ENCODE measurements around the gene DES. TPM values are rescaled to one million over a fixed set of nuclear protein-coding genes. Genes with fewer than 3 reads are reported as not detected.

DES gene
- total and polyA plus RNA-seq, 2 of the 13 experiments (the other 11 are each of a cell fraction or from before 2014, with no cell fraction given): not detected

Other genes with a start within 250 kb of the DES start
- gene SLC23A3, start 248.3 kb upstream of the DES start, total RNA-seq (2016; rRNA removed; fragmentation: Illumina TruSeq; extraction: Trizol): 0.38 TPM in 1 of 2 replicates, not detected in the other
- 0.78 and 2.1 TPM in 2 replicates for gene SLC23A3, start 248.3 kb upstream of the DES start, polyA plus RNA-seq (2011; rRNA removed)
- gene CNPPD1, start 241.5 kb upstream of the DES start, total RNA-seq (2016; rRNA removed; fragmentation: Illumina TruSeq; extraction: Trizol): 24.8 and 35.5 TPM in 2 replicates
- 49.4 and 60.7 TPM in 2 replicates for gene CNPPD1, start 241.5 kb upstream of the DES start, polyA plus RNA-seq (2011; rRNA removed)
- 59.7 and 86.0 TPM in 2 replicates for gene RETREG2, start 240.1 kb upstream of the DES start, total RNA-seq (2016; rRNA removed; fragmentation: Illumina TruSeq; extraction: Trizol)
- 134 and 137 TPM in 2 replicates for gene RETREG2, start 240.1 kb upstream of the DES start, polyA plus RNA-seq (2011; rRNA removed)
- gene ZFAND2B, start 211.6 kb upstream of the DES start, total RNA-seq (2016; rRNA removed; fragmentation: Illumina TruSeq; extraction: Trizol): 39.4 and 53.3 TPM in 2 replicates
- 115 and 139 TPM in 2 replicates for gene ZFAND2B, start 211.6 kb upstream of the DES start, polyA plus RNA-seq (2011; rRNA removed)
- gene ABCB6, start 199.4 kb upstream of the DES start, total RNA-seq (2016; rRNA removed; fragmentation: Illumina TruSeq; extraction: Trizol): 51.3 and 137 TPM in 2 replicates
- 91.1 and 106 TPM in 2 replicates for gene ABCB6, start 199.4 kb upstream of the DES start, polyA plus RNA-seq (2011; rRNA removed)
- 22.2 and 35.0 TPM in 2 replicates for gene ATG9A, start 188.7 kb upstream of the DES start, total RNA-seq (2016; rRNA removed; fragmentation: Illumina TruSeq; extraction: Trizol)
- 131 and 172 TPM in 2 replicates for gene ATG9A, start 188.7 kb upstream of the DES start, polyA plus RNA-seq (2011; rRNA removed)
- gene ANKZF1, start 188.6 kb upstream of the DES start, total RNA-seq (2016; rRNA removed; fragmentation: Illumina TruSeq; extraction: Trizol): 14.6 and 25.3 TPM in 2 replicates
- 128 and 131 TPM in 2 replicates for gene ANKZF1, start 188.6 kb upstream of the DES start, polyA plus RNA-seq (2011; rRNA removed)
- 2.7 and 6.8 TPM in 2 replicates for gene GLB1L, start 172.9 kb upstream of the DES start, total RNA-seq (2016; rRNA removed; fragmentation: Illumina TruSeq; extraction: Trizol)
- 6.2 and 7.3 TPM in 2 replicates for gene GLB1L, start 172.9 kb upstream of the DES start, polyA plus RNA-seq (2011; rRNA removed)
- gene STK16, start 172.9 kb upstream of the DES start, total RNA-seq (2016; rRNA removed; fragmentation: Illumina TruSeq; extraction: Trizol): 27.0 and 28.0 TPM in 2 replicates
- gene STK16, start 172.9 kb upstream of the DES start, polyA plus RNA-seq (2011; rRNA removed): 50.9 and 60.5 TPM in 2 replicates
- gene TUBA4B, start 165.1 kb upstream of the DES start, total RNA-seq (2016; rRNA removed; fragmentation: Illumina TruSeq; extraction: Trizol): 0.18 and 0.29 TPM in 2 replicates
- gene TUBA4B, start 165.1 kb upstream of the DES start, polyA plus RNA-seq (2011; rRNA removed): 0.18 and 0.22 TPM in 2 replicates
- 0.97 and 1.3 TPM in 2 replicates for gene TUBA4A, start 164.5 kb upstream of the DES start, total RNA-seq (2016; rRNA removed; fragmentation: Illumina TruSeq; extraction: Trizol)
- gene TUBA4A, start 164.5 kb upstream of the DES start, polyA plus RNA-seq (2011; rRNA removed): 12.7 and 19.5 TPM in 2 replicates
- 18.6 and 21.3 TPM in 2 replicates for gene DNAJB2, start 139.0 kb upstream of the DES start, total RNA-seq (2016; rRNA removed; fragmentation: Illumina TruSeq; extraction: Trizol)
- gene DNAJB2, start 139.0 kb upstream of the DES start, polyA plus RNA-seq (2011; rRNA removed): 31.1 and 55.2 TPM in 2 replicates
- gene PTPRN, start 109.0 kb upstream of the DES start, total RNA-seq (2016; rRNA removed; fragmentation: Illumina TruSeq; extraction: Trizol): not detected in 2 replicates
- gene PTPRN, start 109.0 kb upstream of the DES start, polyA plus RNA-seq (2011; rRNA removed): 0.24 and 0.26 TPM in 2 replicates
- not detected in 2 replicates for gene RESP18, start 85.6 kb upstream of the DES start, total RNA-seq (2016; rRNA removed; fragmentation: Illumina TruSeq; extraction: Trizol)
- gene RESP18, start 85.6 kb upstream of the DES start, polyA plus RNA-seq (2011; rRNA removed): not detected in 2 replicates
- 103 and 104 TPM in 2 replicates for gene DNPEP, start 30.5 kb upstream of the DES start, total RNA-seq (2016; rRNA removed; fragmentation: Illumina TruSeq; extraction: Trizol)
- gene DNPEP, start 30.5 kb upstream of the DES start, polyA plus RNA-seq (2011; rRNA removed): 109 and 130 TPM in 2 replicates
- gene SPEG, start 16.5 kb downstream of the DES start, total RNA-seq (2016; rRNA removed; fragmentation: Illumina TruSeq; extraction: Trizol): 0.18 TPM in 1 of 2 replicates, not detected in the other
- 0.24 and 0.94 TPM in 2 replicates for gene SPEG, start 16.5 kb downstream of the DES start, polyA plus RNA-seq (2011; rRNA removed)
- 81.1 and 88.7 TPM in 2 replicates for gene GMPPA, start 80.5 kb downstream of the DES start, total RNA-seq (2016; rRNA removed; fragmentation: Illumina TruSeq; extraction: Trizol)
- gene GMPPA, start 80.5 kb downstream of the DES start, polyA plus RNA-seq (2011; rRNA removed): 106 and 115 TPM in 2 replicates
- not detected in 2 replicates for gene ASIC4, start 96.1 kb downstream of the DES start, total RNA-seq (2016; rRNA removed; fragmentation: Illumina TruSeq; extraction: Trizol)
- gene ASIC4, start 96.1 kb downstream of the DES start, polyA plus RNA-seq (2011; rRNA removed): 0.03 TPM in 2 replicates
- gene CHPF, start 125.4 kb downstream of the DES start, total RNA-seq (2016; rRNA removed; fragmentation: Illumina TruSeq; extraction: Trizol): 34.7 and 79.6 TPM in 2 replicates
- 111 and 171 TPM in 2 replicates for gene CHPF, start 125.4 kb downstream of the DES start, polyA plus RNA-seq (2011; rRNA removed)
- 11.6 and 17.3 TPM in 2 replicates for gene TMEM198, start 125.7 kb downstream of the DES start, total RNA-seq (2016; rRNA removed; fragmentation: Illumina TruSeq; extraction: Trizol)
- 23.5 and 40.8 TPM in 2 replicates for gene TMEM198, start 125.7 kb downstream of the DES start, polyA plus RNA-seq (2011; rRNA removed)
- 65.4 and 86.7 TPM in 2 replicates for gene OBSL1, start 153.2 kb downstream of the DES start, total RNA-seq (2016; rRNA removed; fragmentation: Illumina TruSeq; extraction: Trizol)
- gene OBSL1, start 153.2 kb downstream of the DES start, polyA plus RNA-seq (2011; rRNA removed): 218 and 229 TPM in 2 replicates
- gene INHA, start 153.9 kb downstream of the DES start, total RNA-seq (2016; rRNA removed; fragmentation: Illumina TruSeq; extraction: Trizol): 1.9 and 4.1 TPM in 2 replicates
- 15.2 and 23.1 TPM in 2 replicates for gene INHA, start 153.9 kb downstream of the DES start, polyA plus RNA-seq (2011; rRNA removed)
- 5.6 and 12.8 TPM in 2 replicates for gene STK11IP, start 179.5 kb downstream of the DES start, total RNA-seq (2016; rRNA removed; fragmentation: Illumina TruSeq; extraction: Trizol)
- 24.0 and 30.2 TPM in 2 replicates for gene STK11IP, start 179.5 kb downstream of the DES start, polyA plus RNA-seq (2011; rRNA removed)
- 0.10 and 0.18 TPM in 2 replicates for gene SLC4A3, start 209.3 kb downstream of the DES start, total RNA-seq (2016; rRNA removed; fragmentation: Illumina TruSeq; extraction: Trizol)
- gene SLC4A3, start 209.3 kb downstream of the DES start, polyA plus RNA-seq (2011; rRNA removed): 0.95 and 1.2 TPM in 2 replicates

Data from HepG2 (cell line).